ENCODE data around the gene DENND10. TPM values are rescaled to one million over a fixed set of nuclear protein-coding genes. Genes with fewer than 3 reads are reported as not detected.

DENND10 gene
- total RNA-seq, 4 donors from 2014 or later = 33.8 to 50.8 (median 45.7) TPM

- DNase-seq = no peak
- Histone ChIP-seq H3K27me3 (no peaks in the 10 kb centered on the region), H3K4me3 (no peak overlapping the region), H3K4me1 (no peaks in the 10 kb centered on the region), H3K9me3 (no peaks in the 10 kb centered on the region), H3K36me3 (peaks cover 0 to 72% (median 0%) of the 10 kb centered on the region in 3 donors), H3K27ac (no peak overlapping the region)
- no peak for TF ChIP-seq POLR2A (IDR thresholded peaks at IDR 0.05)
- TF ChIP-seq CTCF (IDR thresholded peaks at IDR 0.05) = no peak
These were observed 8.1 kb downstream of the DENND10 start for GRCh38 chr10:119112056-119112455.

GRCh38 chr10:119113751-119114732 lies 10.1 kb downstream of the DENND10 start:
- Histone ChIP-seq H3K27ac (no peak overlapping the region), H3K27me3 (no peaks in the 10 kb centered on the region), H3K4me1 (no peaks in the 10 kb centered on the region), H3K36me3 (peaks cover 0 to 80% (median 0%) of the 10 kb centered on the region in 3 donors), H3K4me3 (no peak overlapping the region), H3K9me3 (no peaks in the 10 kb centered on the region)
- TF ChIP-seq CTCF (IDR thresholded peaks at IDR 0.05) = no peak
- TF ChIP-seq POLR2A (IDR thresholded peaks at IDR 0.05) = no peak
- no peak for DNase-seq

GRCh38 chr10:119115926-119116325 lies 12.0 kb downstream of the DENND10 start:
- peaks cover 0 to 80% (median 0%) of the 10 kb centered on the region in 3 donors for H3K36me3 ChIP-seq
- TF ChIP-seq POLR2A (IDR thresholded peaks at IDR 0.05) (no peak), CTCF (IDR thresholded peaks at IDR 0.05) (no peak)
- no peak overlapping the region for H3K27ac ChIP-seq
- H3K9me3 ChIP-seq = no peaks in the 10 kb centered on the region
- no peak for DNase-seq
- H3K27me3 ChIP-seq = no peaks in the 10 kb centered on the region
- no peaks in the 10 kb centered on the region for H3K4me1 ChIP-seq
- H3K4me3 ChIP-seq = no peak overlapping the region

GRCh38 chr10:119116326-119116951 lies 12.5 kb downstream of the DENND10 start:
- TF ChIP-seq POLR2A (IDR thresholded peaks at IDR 0.05) (no peak), CTCF (IDR thresholded peaks at IDR 0.05) (no peak)
- H3K27ac ChIP-seq = no peak overlapping the region
- DNase-seq = no peak

GRCh38 chr10:119118231-119118630 lies 14.3 kb downstream of the DENND10 start:
- TF ChIP-seq POLR2A (IDR thresholded peaks at IDR 0.05) (no peak), CTCF (IDR thresholded peaks at IDR 0.05) (no peak)
- Histone ChIP-seq H3K9me3 (no peaks in the 10 kb centered on the region), H3K4me3 (no peak overlapping the region), H3K27me3 (no peaks in the 10 kb centered on the region), H3K36me3 (peaks cover 0 to 83% (median 0%) of the 10 kb centered on the region in 3 donors), H3K4me1 (no peaks in the 10 kb centered on the region), H3K27ac (no peak overlapping the region)
- no peak for DNase-seq

More at GRCh38 chr10:119116326-119116951, 12.5 kb downstream of the DENND10 start:
- H3K4me3 ChIP-seq = no peak overlapping the region
- no peaks in the 10 kb centered on the region for H3K27me3 ChIP-seq
- no peaks in the 10 kb centered on the region for H3K4me1 ChIP-seq
- peaks cover 0 to 83% (median 0%) of the 10 kb centered on the region in 3 donors for H3K36me3 ChIP-seq
- H3K9me3 ChIP-seq = no peaks in the 10 kb centered on the region
